Body of pancreas (tissue), 4 donors: ENCODE measurements around the gene SLCO1A2.

Experiments used
- CTCF ChIP-seq, 7 experiments: fragments of 450-650 bp in 4 of 7; fragments of 200-600 bp in 3 of 7; sonication (generic) in 3 of 7; IDR thresholded peaks; one replicate each; pipeline ENCODE4 v1.5.1; 2016 to 2019; ENCODE audit warnings: antibody characterized with exemption in 7 of 7
- POLR2A ChIP-seq, 3 donors: fragments of 450-650 bp; IDR thresholded peaks; one replicate each; pipeline ENCODE4 v1.6.1; 2016; ENCODE audit warnings: antibody characterized with exemption in 3 of 3, mild to moderate bottlenecking in 2 of 3

GRCh38 chr12:21294176-21294575 is 40.5 kb downstream of the SLCO1A2 start:
- TF ChIP-seq CTCF (IDR thresholded peaks at IDR 0.05) = no peak
- TF ChIP-seq POLR2A (IDR thresholded peaks at IDR 0.05) = no peak
